Embryonic facial prominence (tissue), 1 donor: ENCODE measurements around the gene OR1E2.
"Not testable (repeated sequence)": the region's sequence is repeated elsewhere in the genome, so short reads cannot be mapped to it uniquely, and the experiment has no call there.

Experiments
- DNase-seq: peaks from one replicate; pipeline ENCODE4 v3.0.0-alpha.2; 2016; ENCODE audit errors: extremely low spot score

The OR1E2 gene

GRCh38 chr17:3397801-3398200 lies 35.8 kb downstream of the OR1E2 start:
- not testable (repeated sequence) for DNase-seq

DNA sequence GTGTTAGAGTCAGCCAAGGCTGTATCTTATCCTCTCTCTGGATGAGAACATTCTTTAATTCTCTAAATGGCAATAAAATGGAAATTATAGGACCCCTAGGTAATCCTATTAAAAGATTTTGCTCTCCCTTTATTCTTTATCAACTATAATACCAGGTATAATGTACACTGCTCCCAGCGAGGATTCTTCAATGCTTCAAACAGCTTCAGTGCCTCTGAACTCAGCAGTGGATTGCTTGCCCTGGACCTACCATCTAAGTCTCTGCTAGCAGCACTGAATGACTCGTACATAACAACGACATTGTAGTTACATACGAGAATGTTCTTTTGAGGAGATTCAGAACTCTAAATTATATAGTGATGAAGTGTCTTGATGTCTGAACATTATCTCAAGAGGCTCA lies 43.9 kb downstream of the OR1E2 start:
- DNase-seq, result no peak

- DNase-seq, result no peak
These were observed 47.5 kb downstream of the OR1E2 start, which contains the start of gene OR3A2 for GRCh38 chr17:3385869-3386816. TSS of gene OR3A2 (minus strand) at chr17:3386308.
